Muscle layer of colon (tissue), 2 donors: ENCODE measurements around the gene PGM5.

ENCODE experiments used
- H3K27ac ChIP-seq: one replicate; pipeline ENCODE4 v1.7.0; 2013; ENCODE audit warnings: low read depth, mild to moderate bottlenecking, low read length, moderate library complexity
- H3K27me3 ChIP-seq, 2 donors: one replicate each; pipeline ENCODE4 v1.7.0; 2013; ENCODE audit warnings: low read length in 2 of 2, mild to moderate bottlenecking in 2 of 2; ENCODE audit not compliant: insufficient read depth in 2 of 2, control insufficient read depth in 1 of 2
- H3K36me3 ChIP-seq: one replicate; pipeline ENCODE4 v1.7.0; 2013; ENCODE audit warnings: mild to moderate bottlenecking, low read length; ENCODE audit not compliant: insufficient read depth
- H3K4me1 ChIP-seq: one replicate; pipeline ENCODE4 v1.7.0; 2013; ENCODE audit warnings: mild to moderate bottlenecking, low read length; ENCODE audit not compliant: insufficient read depth
- H3K4me3 ChIP-seq, 2 donors: one replicate each; pipeline ENCODE4 v1.7.0; 2013; ENCODE audit warnings: low read length in 2 of 2, low read depth in 1 of 2, mild to moderate bottlenecking in 1 of 2, moderate library complexity in 1 of 2
- H3K9ac ChIP-seq: one replicate; pipeline ENCODE4 v1.7.0; 2013; ENCODE audit warnings: low read length
- H3K9me3 ChIP-seq: one replicate; pipeline ENCODE4 v1.7.0; 2013; ENCODE audit warnings: mild to moderate bottlenecking, low read length
- donor health status: abdominal sarcoma.
- donor health status: Adenocarcinoma of cecum.

Gene PGM5

GRCh38 chr9:68480807-68481206, 124.4 kb downstream of the PGM5 start:
- Histone ChIP-seq H3K4me3 (no peak overlapping the region), H3K4me1 (peaks cover 52% of the 10 kb centered on the region), H3K27me3 (no peaks in the 10 kb centered on the region), H3K9ac (no peak overlapping the region), H3K27ac (peak overlapping the region; percentile 77), H3K9me3 (no peaks in the 10 kb centered on the region), H3K36me3 (peaks cover 30% of the 10 kb centered on the region)

- Histone ChIP-seq H3K9ac (no peak overlapping the region), H3K27ac (peak overlapping the region; percentile 53), H3K4me3 (no peak overlapping the region), H3K27me3 (no peaks in the 10 kb centered on the region), H3K36me3 (peaks cover 38% of the 10 kb centered on the region), H3K4me1 (peaks cover 36% of the 10 kb centered on the region), H3K9me3 (peaks cover 3% of the 10 kb centered on the region)
These were observed 126.1 kb downstream of the PGM5 start for GRCh38 chr9:68482548-68482947.

DNA sequence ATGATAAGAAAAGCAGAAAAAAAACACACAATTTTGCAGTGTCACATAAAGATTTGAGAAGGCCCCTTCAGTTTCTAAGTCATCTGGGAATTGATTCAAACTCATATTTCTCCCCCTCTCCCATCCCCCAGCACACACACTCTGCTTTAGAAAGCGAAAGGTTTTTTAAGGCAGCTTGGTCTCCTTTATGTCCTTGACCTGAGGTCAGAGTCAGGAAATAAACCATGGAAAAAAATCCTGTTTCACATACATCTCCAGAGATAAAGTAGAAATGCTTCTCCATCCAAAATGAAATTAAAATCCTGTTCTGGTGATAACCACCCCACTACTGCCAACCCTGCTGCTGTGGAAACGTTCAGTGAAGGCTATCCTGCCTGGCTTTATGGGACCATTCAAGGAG, 131.7 kb downstream of the PGM5 start:
- Histone ChIP-seq H3K9ac (no peak overlapping the region), H3K4me3 (no peak overlapping the region), H3K36me3 (peaks cover 56% of the 10 kb centered on the region), H3K27me3 (no peaks in the 10 kb centered on the region), H3K9me3 (peaks cover 3% of the 10 kb centered on the region), H3K4me1 (peaks cover 27% of the 10 kb centered on the region), H3K27ac (no peak overlapping the region)

DNA sequence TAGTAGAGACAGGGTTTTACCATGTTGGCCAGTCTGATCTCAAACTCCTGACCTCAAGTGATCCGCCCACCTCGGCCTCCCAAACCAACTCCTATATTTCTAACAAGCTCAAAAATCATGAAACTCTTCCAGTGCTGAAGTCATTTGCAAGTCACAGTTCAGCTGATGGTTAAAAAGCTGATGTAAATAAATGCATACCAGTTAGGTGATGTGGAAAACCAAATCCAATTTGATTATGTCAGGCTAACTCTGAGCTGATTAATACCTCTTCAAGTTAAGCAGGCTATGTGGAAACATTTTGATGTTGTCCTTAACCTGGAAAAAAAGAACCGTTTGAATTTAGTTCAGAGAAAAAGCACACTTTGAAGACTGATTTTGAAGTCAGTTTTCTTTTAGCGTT, 133.2 kb downstream of the PGM5 start:
- Histone ChIP-seq H3K27me3 (no peaks in the 10 kb centered on the region), H3K9me3 (peaks cover 3% of the 10 kb centered on the region), H3K9ac (no peak overlapping the region), H3K36me3 (peaks cover 43% of the 10 kb centered on the region), H3K4me3 (no peak overlapping the region), H3K4me1 (peaks cover 42% of the 10 kb centered on the region), H3K27ac (no peak overlapping the region)

- no peak overlapping the region for H3K9ac ChIP-seq
- no peak overlapping the region for H3K4me3 ChIP-seq
- peaks cover 31% of the 10 kb centered on the region for H3K36me3 ChIP-seq
- H3K4me1 ChIP-seq: peaks cover 68% of the 10 kb centered on the region
- H3K27ac ChIP-seq: peak overlapping the region; percentile 6
- no peaks in the 10 kb centered on the region for H3K27me3 ChIP-seq
- H3K9me3 ChIP-seq: no peaks in the 10 kb centered on the region
These were observed 136.4 kb downstream of the PGM5 start for GRCh38 chr9:68492806-68493205.

DNA sequence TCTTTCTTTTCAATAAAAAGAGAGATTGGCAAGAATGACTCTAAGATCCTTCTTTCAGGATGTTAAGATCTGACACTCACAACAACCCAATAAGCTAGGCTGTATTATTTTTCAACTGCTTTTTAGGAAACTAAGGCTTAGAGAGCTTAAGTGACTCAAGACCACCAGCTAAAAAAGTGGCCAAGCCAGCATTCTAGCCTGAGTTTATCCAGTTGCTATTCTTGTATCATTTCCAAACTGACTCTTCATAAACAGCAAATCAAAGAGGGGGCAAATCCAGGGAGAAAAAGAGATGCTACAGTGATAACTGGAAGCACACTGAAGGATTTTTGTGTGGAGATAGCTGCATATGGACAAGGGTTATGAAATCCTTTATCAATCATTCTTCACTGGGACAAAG, 137.1 kb downstream of the PGM5 start:
- Histone ChIP-seq H3K27me3 (no peaks in the 10 kb centered on the region), H3K9ac (no peak overlapping the region), H3K4me3 (no peak overlapping the region), H3K4me1 (peaks cover 68% of the 10 kb centered on the region), H3K27ac (peak overlapping the region; percentile 6), H3K9me3 (no peaks in the 10 kb centered on the region), H3K36me3 (peaks cover 33% of the 10 kb centered on the region)

DNA sequence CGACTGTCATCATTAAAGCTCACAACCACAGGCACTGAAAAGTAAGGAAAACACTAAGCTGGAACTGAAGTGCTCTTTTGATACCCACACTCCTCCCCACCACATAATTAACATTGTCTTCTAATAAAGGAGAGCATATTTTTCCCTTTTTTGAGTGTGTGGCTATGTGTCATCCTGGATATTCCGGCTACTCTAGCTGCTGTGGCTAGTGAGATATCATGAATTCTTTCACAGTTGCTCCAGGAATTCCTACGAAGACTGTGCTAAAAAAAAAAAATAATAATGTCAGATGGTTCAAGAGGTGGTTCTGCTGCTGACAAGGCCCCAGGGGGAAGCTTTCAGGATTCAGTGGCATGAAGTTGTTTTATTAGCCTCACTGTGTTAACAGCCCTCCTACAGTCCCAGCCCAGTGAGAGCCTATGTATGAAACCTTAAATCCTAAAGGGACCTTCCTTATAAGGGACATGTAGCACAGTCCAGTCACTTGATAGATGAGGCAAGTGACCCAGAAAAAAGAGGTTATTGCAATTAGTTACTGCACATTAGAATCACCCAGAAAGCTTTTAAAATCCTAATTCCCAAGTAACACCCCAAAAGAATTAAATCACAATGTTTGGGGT, 137.7 kb downstream of the PGM5 start:
- Histone ChIP-seq H3K4me3 (no peak overlapping the region), H3K4me1 (peaks cover 66% of the 10 kb centered on the region), H3K27ac (no peak overlapping the region), H3K9me3 (no peaks in the 10 kb centered on the region), H3K9ac (no peak overlapping the region), H3K27me3 (no peaks in the 10 kb centered on the region), H3K36me3 (peaks cover 33% of the 10 kb centered on the region)

- Histone ChIP-seq H3K9ac (no peak overlapping the region), H3K4me3 (no peak overlapping the region), H3K27ac (peak overlapping the region; percentile 4), H3K9me3 (no peaks in the 10 kb centered on the region), H3K4me1 (peaks cover 71% of the 10 kb centered on the region), H3K27me3 (no peaks in the 10 kb centered on the region), H3K36me3 (peaks cover 42% of the 10 kb centered on the region)
These were observed 138.8 kb downstream of the PGM5 start for GRCh38 chr9:68495247-68495646.

DNA sequence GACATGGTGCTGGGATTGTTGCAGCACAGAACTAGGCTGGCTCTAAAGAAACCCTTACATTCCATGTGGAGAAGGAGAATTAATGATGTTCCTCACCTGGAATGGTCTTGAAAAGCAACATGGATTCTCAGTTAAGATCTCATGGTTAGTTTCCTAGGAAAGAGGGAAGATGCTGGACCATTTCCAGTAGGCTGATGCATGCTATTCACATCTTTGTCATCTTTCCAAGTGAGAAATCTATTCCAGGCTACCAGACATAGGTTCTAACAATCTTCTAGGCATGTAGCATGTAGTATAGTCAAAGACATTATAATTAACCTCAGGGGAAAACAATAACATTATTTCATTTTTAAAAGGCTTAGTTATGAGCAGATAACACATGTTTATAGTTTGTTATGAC, 139.9 kb downstream of the PGM5 start:
- Histone ChIP-seq H3K27me3 (no peaks in the 10 kb centered on the region), H3K4me3 (no peak overlapping the region), H3K9me3 (no peaks in the 10 kb centered on the region), H3K4me1 (peaks cover 82% of the 10 kb centered on the region), H3K9ac (no peak overlapping the region), H3K36me3 (peaks cover 47% of the 10 kb centered on the region), H3K27ac (no peak overlapping the region)

DNA sequence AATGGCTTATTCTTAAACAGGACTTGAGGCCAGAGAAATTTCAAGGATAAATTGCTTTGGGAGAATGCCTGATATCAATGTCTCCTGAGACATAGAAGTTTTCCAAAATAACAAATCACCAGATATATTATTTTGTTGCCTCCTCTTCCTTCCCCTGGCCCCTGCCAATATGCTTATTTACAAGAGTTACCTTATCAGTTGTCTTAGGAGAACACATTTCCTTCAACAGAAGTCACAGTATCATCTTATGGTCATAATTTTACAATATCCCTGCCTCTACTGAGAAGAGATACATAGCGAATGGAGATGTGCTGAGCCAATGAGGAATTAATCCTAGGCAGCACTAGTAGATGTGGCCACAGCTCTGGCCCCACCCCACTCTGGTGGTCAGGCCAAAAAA, 141.2 kb downstream of the PGM5 start:
- peaks cover 49% of the 10 kb centered on the region for H3K36me3 ChIP-seq
- no peak overlapping the region for H3K27ac ChIP-seq
- H3K4me1 ChIP-seq: peaks cover 72% of the 10 kb centered on the region
- no peak overlapping the region for H3K4me3 ChIP-seq
- H3K9ac ChIP-seq: no peak overlapping the region
- H3K27me3 ChIP-seq: no peaks in the 10 kb centered on the region
- H3K9me3 ChIP-seq: no peaks in the 10 kb centered on the region

GRCh38 chr9:68498816-68499215, 142.4 kb downstream of the PGM5 start:
- Histone ChIP-seq H3K27me3 (no peaks in the 10 kb centered on the region), H3K27ac (peak overlapping the region; percentile 27), H3K9ac (no peak overlapping the region), H3K4me1 (peaks cover 61% of the 10 kb centered on the region), H3K9me3 (no peaks in the 10 kb centered on the region), H3K4me3 (no peak overlapping the region), H3K36me3 (peaks cover 60% of the 10 kb centered on the region)
